Thyroid gland (tissue), 4 donors: Measurements from ENCODE around the gene KDELR1. TPM values are rescaled to one million over a fixed set of nuclear protein-coding genes. Genes with fewer than 3 reads are reported as not detected.
A peak's percentile ranks its signal among the peaks of the same experiment; 100 is the strongest.

Experiments
- DNase-seq, 2 donors: peaks; one replicate each; pipeline ENCODE4 v3.0.0-alpha.2; 2019
- H3K27ac ChIP-seq, 3 donors: fragments of 200-600 bp; sonication (generic); 1 replicate in 2 of 3; 2 replicates in 1 of 3; pipeline ENCODE4 v1.5.1; 2016 to 2019; ENCODE audit warnings: mild to moderate bottlenecking in 1 of 3, moderate library complexity in 1 of 3
- H3K27me3 ChIP-seq: fragments of 200-600 bp; sonication (generic); one replicate; pipeline ENCODE4 v1.5.1; 2019
- H3K36me3 ChIP-seq, 2 donors: fragments of 200-600 bp; sonication (generic); one replicate each; pipeline ENCODE4 v1.5.1; 2016 to 2019
- H3K4me1 ChIP-seq, 2 donors: fragments of 200-600 bp; sonication (generic); one replicate each; pipeline ENCODE4 v1.5.1; 2017 to 2019
- H3K4me3 ChIP-seq, 3 donors: fragments of 200-600 bp; sonication (generic); replicated peaks in 1 of 3; 1 replicate in 2 of 3; 2 replicates in 1 of 3; pipeline ENCODE4 v1.5.1; 2016; ENCODE audit warnings: mild to moderate bottlenecking in 1 of 3
- H3K9me3 ChIP-seq: fragments of 200-600 bp; sonication (generic); one replicate; pipeline ENCODE4 v1.5.1; 2017
- CTCF ChIP-seq, 6 experiments: fragments of 200-600 bp in 3 of 6; fragments of 450-650 bp in 3 of 6; sonication (generic) in 3 of 6; IDR thresholded peaks; one replicate each; pipeline ENCODE4 v1.5.1; 2016 to 2019; ENCODE audit warnings: antibody characterized with exemption in 6 of 6, mild to moderate bottlenecking in 2 of 6, inconsistent platforms in 1 of 6, moderate library complexity in 1 of 6
- POLR2A ChIP-seq, 2 donors: fragments of 450-650 bp; IDR thresholded peaks; one replicate each; pipeline ENCODE4 v1.6.1; 2017; ENCODE audit warnings: antibody characterized with exemption in 2 of 2, mild to moderate bottlenecking in 2 of 2, moderate library complexity in 1 of 2
- WGBS, 2 donors: methylation state at CpG; one replicate each; pipeline ENCODE4 v1.1.5; 2017; 5-methylcytosine and 5-hydroxymethylcytosine counted together
- intact Hi-C: fragments of 100-400 bp; cut with DNase I; formaldehyde crosslinking; loops from one replicate; pipeline ENCODE4 v1.15.1; 2023
- total RNA-seq, 4 donors: library from RNA; depleted of rRNA; stranded (reverse); fragments of >200 nt; gene quantifications; one replicate each; pipeline ENCODE4 v1.2.3, GENCODE V29; 2016

The KDELR1 gene
- total RNA-seq, 4 donors from 2014 or later = 121 to 160 (median 141) TPM

- peak overlapping the region in 1 of 3 donors; percentile 74 for H3K27ac ChIP-seq
- peak overlapping the region in 1 of 3 donors; percentile 22 for H3K4me3 ChIP-seq
- no peaks in the 10 kb centered on the region for H3K9me3 ChIP-seq
- peak; percentile 69 to 71 for DNase-seq
- no peaks in the 10 kb centered on the region for H3K36me3 ChIP-seq
- intact Hi-C loops = no loop called here
- H3K4me1 ChIP-seq = peaks cover 13 to 26% of the 10 kb centered on the region in 2 donors
- 14 to 15% methylated on average over 14 of the region's 14 CpGs for WGBS, 2 donors
- TF ChIP-seq POLR2A (IDR thresholded peaks at IDR 0.05) (no peak), CTCF (IDR thresholded peaks at IDR 0.05) (no peak)
- H3K27me3 ChIP-seq = no peaks in the 10 kb centered on the region
These were observed 24.0 kb upstream of the KDELR1 start for GRCh38 chr19:48415395-48415794.

- TF ChIP-seq POLR2A (IDR thresholded peaks at IDR 0.05) = no peak
- TF ChIP-seq CTCF (IDR thresholded peaks at IDR 0.05) = no peak
- Histone ChIP-seq H3K36me3 (no peaks in the 10 kb centered on the region), H3K9me3 (no peaks in the 10 kb centered on the region), H3K27ac (peak overlapping the region in 1 of 3 donors; percentile 61), H3K4me3 (peak overlapping the region in 1 of 3 donors; percentile 22), H3K27me3 (no peaks in the 10 kb centered on the region), H3K4me1 (peaks cover 13 to 26% of the 10 kb centered on the region in 2 donors)
- intact Hi-C loops = no loop called here
- peak; percentile 29 to 38 for DNase-seq
- 31 to 39% methylated on average over 14 to 19 of the region's 24 CpGs for WGBS, 2 donors
These were observed 22.7 kb upstream of the KDELR1 start for GRCh38 chr19:48413879-48414587.

- Histone ChIP-seq H3K27me3 (no peaks in the 10 kb centered on the region), H3K9me3 (no peaks in the 10 kb centered on the region), H3K4me1 (no peaks in the 10 kb centered on the region), H3K4me3 (no peak overlapping the region), H3K27ac (no peak overlapping the region), H3K36me3 (no peaks in the 10 kb centered on the region)
- DNase-seq = no peak
- intact Hi-C loops = no loop called here
- TF ChIP-seq POLR2A (IDR thresholded peaks at IDR 0.05) (no peak), CTCF (IDR thresholded peaks at IDR 0.05) (no peak)
- 86 to 87% methylated on average over 13 of the region's 13 CpGs for WGBS, 2 donors
These were observed 14.5 kb upstream of the KDELR1 start for GRCh38 chr19:48405850-48406249.

- no peak for TF ChIP-seq CTCF (IDR thresholded peaks at IDR 0.05)
- TF ChIP-seq POLR2A (IDR thresholded peaks at IDR 0.05) = no peak
- no peaks in the 10 kb centered on the region for H3K4me1 ChIP-seq
- no peaks in the 10 kb centered on the region for H3K9me3 ChIP-seq
- H3K27ac ChIP-seq = no peak overlapping the region
- no peak overlapping the region for H3K4me3 ChIP-seq
- intact Hi-C loops = no loop called here
- 88 to 94% methylated on average over 11 to 13 of the region's 27 CpGs for WGBS, 2 donors
- no peaks in the 10 kb centered on the region for H3K27me3 ChIP-seq
- DNase-seq = no peak
- H3K36me3 ChIP-seq = no peaks in the 10 kb centered on the region
These were observed 13.8 kb upstream of the KDELR1 start for GRCh38 chr19:48405010-48405659.

- H3K27ac ChIP-seq = no peak overlapping the region
- TF ChIP-seq CTCF (IDR thresholded peaks at IDR 0.05) (no peak), POLR2A (IDR thresholded peaks at IDR 0.05) (no peak)
- 35 to 42% methylated on average over 3 of the region's 3 CpGs for WGBS, 2 donors
- no peaks in the 10 kb centered on the region for H3K4me1 ChIP-seq
- H3K9me3 ChIP-seq = no peaks in the 10 kb centered on the region
- no peaks in the 10 kb centered on the region for H3K27me3 ChIP-seq
- DNase-seq = peak in 1 of 2 donors; percentile 36
- no peak overlapping the region for H3K4me3 ChIP-seq
- no peaks in the 10 kb centered on the region for H3K36me3 ChIP-seq
- intact Hi-C loops = no loop called here
These were observed 12.3 kb upstream of the KDELR1 start for GRCh38 chr19:48403606-48404005.
